Measurements from ENCODE around the gene PDCD7. TPM values are rescaled to one million over a fixed set of nuclear protein-coding genes. Genes with fewer than 3 reads are reported as not detected.
"Not testable (repeated sequence)": the region's sequence is repeated elsewhere in the genome, so short reads cannot be mapped to it uniquely, and the experiment has no call there.

Gene PDCD7
- polyA plus RNA-seq, 6 donors from 2014 or later, result 7.7 to 20.7 (median 14.5) TPM

DNA sequence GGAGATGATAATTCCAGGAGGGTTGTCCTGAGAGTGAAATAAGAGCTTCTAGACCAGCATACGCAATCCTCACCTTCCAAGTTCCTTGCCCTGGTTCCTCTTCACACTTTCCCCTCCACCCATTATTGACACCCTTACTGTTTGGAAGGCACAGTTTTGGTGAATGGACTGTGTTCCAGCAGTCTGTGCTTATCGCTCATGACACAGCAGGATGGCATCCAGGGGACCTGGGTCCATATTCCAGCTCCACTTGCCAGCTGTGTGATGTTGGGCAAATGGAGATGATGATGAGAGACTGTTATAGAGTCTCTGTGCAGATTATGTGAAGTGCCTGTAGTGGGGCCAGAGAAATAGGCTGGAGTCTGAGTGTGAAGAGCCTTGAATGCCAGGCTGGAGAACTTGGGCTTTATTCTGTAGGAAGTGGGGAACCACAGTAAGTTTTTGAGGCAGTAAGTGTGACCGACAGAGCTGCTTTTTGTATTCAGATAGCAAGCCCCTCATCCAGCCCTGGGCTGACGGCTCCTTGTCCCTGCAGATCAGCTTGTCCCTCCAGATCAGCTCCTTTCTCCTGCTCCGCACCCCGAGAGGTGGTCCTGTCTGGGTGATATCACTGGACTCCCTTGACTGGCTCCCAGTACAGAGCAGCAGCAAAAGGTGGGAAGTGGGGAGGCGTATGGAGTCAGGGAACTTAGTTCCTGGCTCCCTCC lies 49.0 kb downstream of the PDCD7 start:
- Mint-ChIP-seq H3K27me3 (peaks cover 31 to 50% (median 47%) of the 10 kb centered on the region in 3 donors), H3K27ac (no peak overlapping the region), H3K36me3 (no peaks in the 10 kb centered on the region), H3K9me3 (no peaks in the 10 kb centered on the region), H3K4me1 (peaks cover 0 to 8% (median 7%) of the 10 kb centered on the region in 3 donors), H3K4me3 (no peak overlapping the region)
- ATAC-seq (ENCODE audit: low read depth in 2 of 2) (no peak), DNase-seq (no peak)

DNA sequence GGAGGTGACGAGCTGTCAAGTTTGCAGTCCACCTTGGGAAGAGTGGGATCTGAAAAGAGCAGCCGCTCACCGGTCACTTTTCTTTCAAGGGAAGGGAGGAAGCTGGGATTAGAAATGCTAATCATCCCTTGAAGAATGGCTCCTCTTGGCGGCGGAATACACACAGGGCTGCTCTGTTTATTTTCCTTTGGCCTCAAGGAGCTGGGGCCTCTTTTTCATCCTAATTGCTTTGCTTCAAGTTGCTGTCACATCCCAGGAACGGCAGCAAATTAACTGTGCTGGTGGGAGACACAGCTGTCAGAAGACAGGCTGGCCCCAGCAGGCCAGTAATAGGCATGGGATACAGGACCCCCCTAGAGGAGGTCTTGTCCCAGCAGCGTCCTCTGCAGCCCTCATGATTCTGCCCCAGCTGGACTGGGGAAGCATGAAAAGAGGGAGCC lies 50.3 kb downstream of the PDCD7 start:
- Mint-ChIP-seq H3K27me3 (peaks cover 37 to 62% (median 60%) of the 10 kb centered on the region in 3 donors), H3K4me3 (no peak overlapping the region), H3K36me3 (no peaks in the 10 kb centered on the region), H3K4me1 (peaks cover under 1 to 10% (median 8%) of the 10 kb centered on the region in 3 donors), H3K27ac (no peak overlapping the region), H3K9me3 (no peaks in the 10 kb centered on the region)
- DNase-seq (no peak), ATAC-seq (ENCODE audit: low read depth in 2 of 2) (no peak)

GRCh38 chr15:65082303-65082953 lies 51.2 kb downstream of the PDCD7 start:
- Mint-ChIP-seq H3K4me3 (no peak overlapping the region), H3K9me3 (no peaks in the 10 kb centered on the region), H3K4me1 (peaks cover 8 to 18% (median 14%) of the 10 kb centered on the region in 3 donors), H3K27ac (peak overlapping the region in 1 of 6 donors; percentile 40), H3K27me3 (peaks cover 45 to 71% (median 68%) of the 10 kb centered on the region in 3 donors), H3K36me3 (no peaks in the 10 kb centered on the region)
- ATAC-seq (ENCODE audit: low read depth in 2 of 2) (no peak), DNase-seq (no peak)

DNA sequence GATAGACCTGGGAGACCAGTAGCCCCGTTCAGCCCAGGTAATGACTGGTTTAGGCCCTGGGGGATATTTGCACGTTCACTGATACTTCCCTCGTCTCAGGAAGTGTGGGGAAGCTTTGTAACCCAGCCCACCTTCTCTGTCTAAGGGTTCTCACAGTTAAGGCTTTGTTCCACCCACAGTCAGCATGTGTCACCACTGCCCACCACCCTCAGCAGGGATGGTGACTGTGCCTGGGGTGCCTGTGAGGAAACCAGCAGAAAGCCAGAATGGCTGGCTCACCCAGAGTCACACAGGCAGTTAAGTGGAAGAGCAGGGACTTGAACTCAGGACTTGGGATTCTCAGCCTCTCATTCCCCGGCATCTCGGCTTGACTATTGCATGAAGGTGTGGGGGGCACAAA lies 51.9 kb downstream of the PDCD7 start:
- DNase-seq (no peak), ATAC-seq (ENCODE audit: low read depth in 2 of 2) (no peak)
- H3K4me3 Mint-ChIP-seq, result no peak overlapping the region
- H3K27ac Mint-ChIP-seq, result no peak overlapping the region
- no peaks in the 10 kb centered on the region for H3K36me3 Mint-ChIP-seq
- H3K27me3 Mint-ChIP-seq, result peaks cover 45 to 71% (median 68%) of the 10 kb centered on the region in 3 donors
- no peaks in the 10 kb centered on the region for H3K9me3 Mint-ChIP-seq
- peaks cover 8 to 18% (median 14%) of the 10 kb centered on the region in 3 donors for H3K4me1 Mint-ChIP-seq

- ATAC-seq (ENCODE audit: low read depth in 2 of 2) (no peak), DNase-seq (no peak)
- Mint-ChIP-seq H3K4me1 (peaks cover 8 to 18% (median 15%) of the 10 kb centered on the region in 3 donors), H3K36me3 (no peaks in the 10 kb centered on the region), H3K4me3 (no peak overlapping the region), H3K27me3 (peaks cover 47 to 75% (median 71%) of the 10 kb centered on the region in 3 donors), H3K9me3 (no peaks in the 10 kb centered on the region), H3K27ac (no peak overlapping the region)
Measured at GRCh38 chr15:65081270-65081669, 52.3 kb downstream of the PDCD7 start.

DNA sequence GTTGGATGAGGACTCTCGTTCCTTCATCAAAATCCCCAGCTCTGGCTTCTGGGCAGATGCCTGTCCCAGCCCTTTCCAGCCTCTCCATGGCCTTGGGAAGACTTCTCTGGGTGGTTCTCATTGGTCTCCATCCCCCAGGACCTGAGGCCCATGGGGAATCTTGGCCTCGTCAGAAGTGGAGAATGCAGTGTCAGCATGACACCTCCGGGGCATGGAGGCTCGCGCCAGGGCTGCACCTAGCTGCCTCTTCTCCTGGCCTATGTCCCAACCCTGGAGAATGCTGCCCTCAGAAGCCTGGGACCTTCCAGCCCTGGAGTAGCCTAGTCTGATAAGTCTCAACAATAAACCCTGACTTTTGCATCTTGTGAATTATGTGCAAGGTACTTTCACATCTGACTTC lies 54.0 kb downstream of the PDCD7 start:
- Mint-ChIP-seq H3K9me3 (no peaks in the 10 kb centered on the region), H3K4me1 (peaks cover 10 to 18% (median 18%) of the 10 kb centered on the region in 3 donors), H3K36me3 (no peaks in the 10 kb centered on the region), H3K4me3 (no peak overlapping the region), H3K27me3 (peaks cover 49 to 67% (median 64%) of the 10 kb centered on the region in 3 donors), H3K27ac (no peak overlapping the region)
- ATAC-seq (ENCODE audit: low read depth in 2 of 2) (no peak), DNase-seq (no peak)

DNA sequence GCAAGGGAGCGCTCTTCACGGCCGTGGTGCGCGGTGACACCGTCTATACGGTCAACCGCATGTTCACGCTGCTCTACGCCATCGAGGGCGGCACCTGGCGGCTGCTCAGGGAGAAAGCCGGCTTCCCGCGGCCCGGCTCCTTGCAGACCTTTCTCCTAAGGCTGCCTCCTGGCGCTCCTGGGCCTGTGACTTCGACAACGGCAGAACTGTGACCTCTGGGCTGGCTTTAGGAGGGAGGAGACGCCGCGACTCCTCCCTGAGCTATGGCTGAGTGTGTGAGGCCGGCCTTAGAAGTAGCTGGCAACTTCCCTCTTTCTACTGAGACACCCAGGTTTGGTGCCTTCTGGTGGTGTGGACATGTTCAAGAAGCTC lies 55.6 kb downstream of the PDCD7 start:
- peak; percentile 80 to 89 for ATAC-seq (ENCODE audit: low read depth in 2 of 2)
- DNase-seq, result peak; percentile 19
- Mint-ChIP-seq H3K27ac (peak overlapping the region in 3 of 6 donors; percentile 10 to 69 (median 57)), H3K4me1 (peaks cover 10 to 18% (median 17%) of the 10 kb centered on the region in 3 donors), H3K36me3 (no peaks in the 10 kb centered on the region), H3K27me3 (peaks cover 38 to 51% (median 48%) of the 10 kb centered on the region in 3 donors), H3K4me3 (peak overlapping the region in 7 of 8 donors; percentile 53 to 83 (median 70)), H3K9me3 (no peaks in the 10 kb centered on the region)

GRCh38 chr15:65077291-65077980 lies 56.2 kb downstream of the PDCD7 start:
- Mint-ChIP-seq H3K36me3 (no peaks in the 10 kb centered on the region), H3K4me1 (peaks cover 10 to 13% (median 12%) of the 10 kb centered on the region in 3 donors), H3K27me3 (peaks cover 32 to 45% (median 43%) of the 10 kb centered on the region in 3 donors), H3K9me3 (no peaks in the 10 kb centered on the region), H3K27ac (peak overlapping the region in 1 of 6 donors; percentile 10), H3K4me3 (peak overlapping the region in 7 of 8 donors; percentile 53 to 83 (median 70))
- no peak for DNase-seq
- no peak for ATAC-seq (ENCODE audit: low read depth in 2 of 2)

GRCh38 chr15:65076486-65077290 lies 56.9 kb downstream of the PDCD7 start, which contains the start of gene KBTBD13:
TSS of gene KBTBD13 (plus strand) at chr15:65076746. CDS start at chr15:65076816, 70 bp downstream.
- Mint-ChIP-seq H3K4me1 (peaks cover 9 to 11% (median 10%) of the 10 kb centered on the region in 3 donors), H3K36me3 (no peaks in the 10 kb centered on the region), H3K9me3 (no peaks in the 10 kb centered on the region), H3K27ac (no peak within 1 kb of the TSS), H3K27me3 (peaks cover 29 to 38% (median 36%) of the 10 kb centered on the region in 3 donors), H3K4me3 (peak within 1 kb of the TSS in 2 of 8 donors; percentile 80 to 83)
- no peak for ATAC-seq (ENCODE audit: low read depth in 2 of 2)
- no peak for DNase-seq

- not testable (repeated sequence) for ATAC-seq (ENCODE audit: low read depth in 2 of 2); H3K9me3 Mint-ChIP-seq; H3K27ac Mint-ChIP-seq; H3K4me3 Mint-ChIP-seq; H3K36me3 Mint-ChIP-seq; DNase-seq
- Mint-ChIP-seq H3K4me1 (peaks cover 9 to 11% (median 10%) of the 10 kb centered on the region in 3 donors), H3K27me3 (peaks cover 22 to 29% (median 28%) of the 10 kb centered on the region in 3 donors)
Measured at GRCh38 chr15:65075607-65076395, 57.8 kb downstream of the PDCD7 start.

DNA sequence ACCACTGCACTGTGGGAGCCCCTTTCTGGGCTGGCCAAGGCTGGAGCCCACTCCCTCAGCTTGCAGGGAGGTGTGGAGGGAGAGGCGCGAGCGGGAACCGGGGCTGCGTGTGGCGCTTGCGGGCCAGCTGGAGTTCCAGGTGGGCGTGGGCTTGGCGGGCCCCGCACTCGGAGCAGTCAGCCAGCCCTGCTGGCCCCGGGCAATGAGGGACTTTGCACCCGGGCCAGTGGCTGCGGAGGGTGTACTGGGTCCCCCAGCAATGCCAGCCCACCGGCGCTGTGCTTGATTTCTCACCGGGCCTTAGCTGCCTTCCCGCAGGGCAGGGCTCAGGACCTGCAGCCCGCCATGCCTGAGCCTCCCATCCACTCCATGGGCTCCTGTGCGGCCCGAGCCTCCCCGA lies 58.7 kb downstream of the PDCD7 start:
- H3K27ac Mint-ChIP-seq; DNase-seq; H3K4me3 Mint-ChIP-seq; H3K36me3 Mint-ChIP-seq; H3K9me3 Mint-ChIP-seq; ATAC-seq (ENCODE audit: low read depth in 2 of 2): not testable (repeated sequence)
- H3K27me3 Mint-ChIP-seq, result peaks cover 19 to 29% (median 28%) of the 10 kb centered on the region in 3 donors
- peaks cover 9 to 11% (median 10%) of the 10 kb centered on the region in 3 donors for H3K4me1 Mint-ChIP-seq

DNA sequence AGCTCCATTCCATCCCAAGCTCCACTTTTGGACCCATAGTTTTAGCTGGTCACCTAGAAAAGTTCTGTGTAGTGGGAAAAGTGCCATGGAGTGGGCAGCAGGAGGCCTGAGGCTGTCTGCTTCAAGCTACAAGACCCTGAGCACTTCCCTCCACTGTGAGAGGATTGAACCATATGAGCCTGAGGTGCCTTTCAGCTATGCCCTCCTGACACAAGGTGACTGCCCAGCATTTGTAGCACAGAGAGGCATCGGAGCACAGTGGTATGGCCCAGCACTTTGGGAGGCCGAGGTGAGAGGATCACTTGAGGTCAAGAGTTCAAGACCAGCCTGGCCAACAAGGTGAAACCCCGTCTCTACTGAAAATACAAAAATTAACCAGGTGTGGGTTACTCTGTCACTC lies 61.0 kb downstream of the PDCD7 start:
- no peak for DNase-seq
- Mint-ChIP-seq H3K27me3 (peaks cover 13 to 24% (median 20%) of the 10 kb centered on the region in 3 donors), H3K4me1 (peaks cover 1 to 9% (median 8%) of the 10 kb centered on the region in 3 donors), H3K36me3 (no peaks in the 10 kb centered on the region), H3K27ac (no peak overlapping the region), H3K4me3 (no peak overlapping the region), H3K9me3 (no peaks in the 10 kb centered on the region)
- no peak for ATAC-seq (ENCODE audit: low read depth in 2 of 2)

Data from naive B cell (primary cell).